Progenitor cell of endocrine pancreas (in vitro differentiated cells): ENCODE results near the gene ADAM19. TPM values are rescaled to one million over a fixed set of nuclear protein-coding genes. Genes with fewer than 3 reads are reported as not detected.
A peak's percentile ranks its signal among the peaks of the same experiment; 100 is the strongest.

Source experiments
- DNase-seq: peaks from one replicate; pipeline ENCODE4 v3.0.0; 2021; ENCODE audit warnings: low spot score; ENCODE audit not compliant: unreplicated experiment
- H3K27ac Mint-ChIP-seq: 2 replicates; pipeline ENCODE4 v1.8.0; 2021; ENCODE audit warnings: mild to moderate bottlenecking, moderate library complexity, mixed read lengths
- H3K27me3 Mint-ChIP-seq: 2 replicates; pipeline ENCODE4 v1.8.0; 2021; ENCODE audit warnings: mixed read lengths
- H3K36me3 Mint-ChIP-seq: 2 replicates; pipeline ENCODE4 v1.8.0; 2022; ENCODE audit warnings: mixed read lengths; ENCODE audit not compliant: insufficient read depth
- H3K4me1 Mint-ChIP-seq: 2 replicates; pipeline ENCODE4 v1.8.0; 2021; ENCODE audit warnings: low read depth, mixed read lengths
- H3K4me3 Mint-ChIP-seq: 2 replicates; pipeline ENCODE4 v1.8.0; 2021; ENCODE audit warnings: low read depth, mild to moderate bottlenecking, moderate library complexity, mixed read lengths
- H3K9me3 Mint-ChIP-seq: 2 replicates; pipeline ENCODE4 v1.8.0; 2021; ENCODE audit warnings: low read depth, mixed read lengths
- CTCF ChIP-seq: fragments of 200-600 bp; sonication (generic); IDR thresholded peaks from one replicate; pipeline ENCODE4 v1.5.0; 2021; ENCODE audit warnings: antibody characterized with exemption, mild to moderate bottlenecking; ENCODE audit not compliant: unreplicated experiment
- total RNA-seq: library from RNA; stranded (reverse); gene quantifications from 2 replicates; pipeline ENCODE4 v1.2.1, GENCODE V29; 2021

ADAM19 gene
- total RNA-seq, 1 donor from 2014 or later, result 13.4 TPM

DNA sequence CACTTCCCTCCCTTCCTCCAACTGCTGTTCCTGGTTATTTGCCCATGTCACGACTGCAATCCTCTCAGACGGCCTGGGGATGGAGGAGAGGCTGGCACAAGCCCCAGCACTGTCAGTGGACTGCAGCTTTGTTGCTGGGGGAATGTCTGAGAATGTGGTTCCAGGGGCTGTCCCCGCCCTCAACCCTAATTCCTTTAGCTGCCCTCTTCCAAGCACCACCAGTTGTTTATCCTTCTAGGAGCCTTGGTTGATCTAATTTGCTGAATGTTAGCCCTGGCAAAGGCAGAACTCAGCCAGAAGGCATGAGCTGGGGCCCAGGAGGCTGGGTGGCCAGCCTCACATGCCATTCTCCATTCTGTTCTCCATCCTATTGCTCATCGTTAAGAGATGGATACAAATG is 51.6 kb downstream of the ADAM19 start:
- Mint-ChIP-seq H3K4me1 (peaks cover 1% of the 10 kb centered on the region), H3K27ac (no peak overlapping the region)

DNA sequence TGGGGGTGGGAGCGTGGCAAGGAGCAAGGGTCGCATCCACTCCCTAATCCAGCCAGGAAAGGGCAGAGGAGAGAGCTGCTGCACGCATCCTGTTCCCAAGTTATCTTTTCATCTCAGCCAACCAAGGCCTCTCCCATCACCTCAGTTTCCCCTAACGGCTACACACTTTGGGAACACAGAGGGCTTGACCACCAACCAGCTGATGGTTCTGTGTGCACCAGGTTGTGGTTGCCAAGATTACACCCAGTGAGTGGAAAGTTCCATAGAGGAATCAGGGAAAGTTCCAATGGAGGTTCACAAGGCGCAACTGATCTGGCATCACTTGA is 53.9 kb downstream of the ADAM19 start:
- Mint-ChIP-seq H3K27me3 (no peaks in the 10 kb centered on the region), H3K4me3 (no peak overlapping the region), H3K9me3 (no peaks in the 10 kb centered on the region), H3K36me3 (no peaks in the 10 kb centered on the region), H3K27ac (no peak overlapping the region), H3K4me1 (no peaks in the 10 kb centered on the region)
- no peak for TF ChIP-seq CTCF
- no peak for DNase-seq

More for the DNA sequence above, 51.6 kb downstream of the ADAM19 start:
- H3K27me3 Mint-ChIP-seq, result no peaks in the 10 kb centered on the region
- H3K36me3 Mint-ChIP-seq, result peaks cover 1% of the 10 kb centered on the region
- H3K4me3 Mint-ChIP-seq, result no peak overlapping the region
- no peak for DNase-seq
- no peak for TF ChIP-seq CTCF
- no peaks in the 10 kb centered on the region for H3K9me3 Mint-ChIP-seq

DNA sequence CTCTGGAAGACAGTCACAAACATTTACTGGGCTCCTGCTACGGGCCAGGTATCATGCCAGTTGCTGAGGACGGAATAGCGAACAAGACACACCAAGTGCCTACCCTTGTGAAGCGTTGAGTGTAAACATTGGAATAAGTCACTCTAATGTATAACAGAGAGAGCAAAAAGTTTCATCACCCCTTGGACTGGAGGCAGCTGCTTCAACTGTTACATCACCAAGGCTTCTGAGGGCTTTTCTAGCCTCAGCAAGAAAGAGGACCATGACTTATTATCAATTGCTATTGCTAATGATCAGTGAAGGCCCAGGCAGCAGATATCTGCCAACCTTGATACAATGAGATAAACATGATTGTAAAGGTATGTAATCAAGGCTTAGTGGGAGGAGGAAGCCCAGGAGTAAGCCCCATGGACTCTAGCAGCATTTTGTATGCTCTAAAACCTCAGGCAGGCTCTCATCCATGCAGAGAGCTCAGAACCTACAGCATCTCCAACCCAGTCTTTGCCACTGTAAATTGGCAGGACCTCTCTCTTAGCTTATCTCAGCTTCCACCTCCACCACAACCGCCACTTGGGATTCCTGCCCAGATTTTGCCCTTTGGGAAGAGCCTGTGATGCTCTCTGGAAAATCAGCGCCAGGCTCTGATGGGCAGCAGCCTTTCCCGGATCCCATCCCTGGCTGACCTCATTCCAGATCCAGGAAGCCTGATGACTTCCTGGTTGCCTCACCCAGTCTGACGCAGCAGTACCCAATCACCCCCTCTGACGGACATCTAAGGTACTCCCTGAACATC is 54.5 kb downstream of the ADAM19 start:
- no peak for TF ChIP-seq CTCF
- Mint-ChIP-seq H3K36me3 (no peaks in the 10 kb centered on the region), H3K27me3 (no peaks in the 10 kb centered on the region), H3K27ac (peak overlapping the region; percentile 3), H3K9me3 (no peaks in the 10 kb centered on the region), H3K4me3 (no peak overlapping the region), H3K4me1 (no peaks in the 10 kb centered on the region)
- DNase-seq, result no peak

- Mint-ChIP-seq H3K4me1 (no peaks in the 10 kb centered on the region), H3K9me3 (no peaks in the 10 kb centered on the region), H3K27ac (no peak overlapping the region), H3K4me3 (no peak overlapping the region), H3K36me3 (no peaks in the 10 kb centered on the region), H3K27me3 (no peaks in the 10 kb centered on the region)
- no peak for TF ChIP-seq CTCF
- DNase-seq, result no peak
Observed at GRCh38 chr5:157519579-157520253, 55.9 kb downstream of the ADAM19 start.

- H3K9me3 Mint-ChIP-seq, result no peaks in the 10 kb centered on the region
- H3K27ac Mint-ChIP-seq, result no peak overlapping the region
- no peaks in the 10 kb centered on the region for H3K4me1 Mint-ChIP-seq
- no peaks in the 10 kb centered on the region for H3K27me3 Mint-ChIP-seq
- TF ChIP-seq CTCF, result no peak
- DNase-seq, result no peak
- H3K4me3 Mint-ChIP-seq, result no peak overlapping the region
- no peaks in the 10 kb centered on the region for H3K36me3 Mint-ChIP-seq
Observed at GRCh38 chr5:157518963-157519362, 56.6 kb downstream of the ADAM19 start.
